A549 treated with CORT108297 at 1 μM for 4 hours (cell line): ENCODE data around the gene CPSF4. TPM values are rescaled to one million over a fixed set of nuclear protein-coding genes. Genes with fewer than 3 reads are reported as not detected.

Experiments used
- total RNA-seq: library from RNA; stranded (reverse); fragments of 200-300 nt; extraction: Qiagen RNA extraction; gene quantifications from 5 replicates; pipeline ENCODE4 v1.2.3, GENCODE V29; 2022

Gene CPSF4
- 30.1 to 48.5 TPM (median 44.6 TPM) in 5 replicates for total RNA-seq

GRCh38 chr7:99438573-99439480 lies at the start of gene CPSF4, which contains the start of gene PTCD1:
CPSF4 (plus strand) TSS chr7:99438943; CDS start chr7:99439083, 140 bp downstream.
PTCD1 (minus strand) TSS chr7:99438798; CDS start chr7:99435242, 3,556 bp downstream.

GRCh38 chr7:99408379-99409191 lies 30.2 kb upstream of the CPSF4 start, which contains the start of the genes BUD31 and PDAP1:
BUD31 (plus strand) TSS chr7:99408969; CDS start chr7:99411093, 2,124 bp downstream.
PDAP1 (minus strand) TSS chr7:99408597; CDS start chr7:99408548, 49 bp downstream.

DNA sequence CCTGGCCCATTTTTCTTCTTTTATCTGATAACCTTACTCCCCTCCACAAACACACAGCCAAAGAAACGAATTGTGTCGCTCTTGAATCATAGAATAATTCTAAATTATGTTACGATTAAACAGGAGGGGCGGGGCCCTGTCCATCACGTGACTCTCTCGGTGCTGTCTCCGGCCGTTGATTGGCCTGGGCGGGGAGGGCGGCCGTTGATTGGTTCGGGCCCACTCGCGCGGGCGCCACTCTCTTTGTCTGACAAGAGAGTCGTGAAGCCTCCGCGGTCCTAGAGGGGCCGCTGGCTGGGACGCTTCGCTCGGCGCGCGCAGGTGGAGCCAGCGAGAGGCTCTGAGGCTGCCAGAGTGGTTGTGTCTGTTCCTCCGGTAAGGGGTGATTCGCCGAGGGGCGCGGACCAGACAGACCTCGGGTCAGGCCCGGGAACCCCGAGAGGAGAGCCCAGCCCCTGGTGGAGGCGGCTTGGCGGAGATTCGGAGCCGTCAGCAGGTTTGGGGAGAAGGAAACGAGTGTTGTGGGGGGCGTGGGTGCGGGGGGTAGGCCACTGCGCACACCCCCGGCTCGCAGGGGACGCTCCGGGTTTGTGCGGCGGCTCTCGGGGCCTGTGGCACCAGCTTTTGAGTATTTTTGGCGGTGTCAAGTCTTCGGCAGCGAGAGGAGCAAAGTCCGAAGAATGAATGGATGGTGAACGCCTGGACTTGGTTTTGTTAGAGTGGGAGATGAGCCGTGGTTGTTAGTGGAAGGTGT lies 34.0 kb downstream of the CPSF4 start, which contains the start of gene ZNF789:
ZNF789 (plus strand) TSS at position 330 of the 754 bp plus-strand sequence. CDS start 3,567 bp downstream, outside the sequence.

DNA sequence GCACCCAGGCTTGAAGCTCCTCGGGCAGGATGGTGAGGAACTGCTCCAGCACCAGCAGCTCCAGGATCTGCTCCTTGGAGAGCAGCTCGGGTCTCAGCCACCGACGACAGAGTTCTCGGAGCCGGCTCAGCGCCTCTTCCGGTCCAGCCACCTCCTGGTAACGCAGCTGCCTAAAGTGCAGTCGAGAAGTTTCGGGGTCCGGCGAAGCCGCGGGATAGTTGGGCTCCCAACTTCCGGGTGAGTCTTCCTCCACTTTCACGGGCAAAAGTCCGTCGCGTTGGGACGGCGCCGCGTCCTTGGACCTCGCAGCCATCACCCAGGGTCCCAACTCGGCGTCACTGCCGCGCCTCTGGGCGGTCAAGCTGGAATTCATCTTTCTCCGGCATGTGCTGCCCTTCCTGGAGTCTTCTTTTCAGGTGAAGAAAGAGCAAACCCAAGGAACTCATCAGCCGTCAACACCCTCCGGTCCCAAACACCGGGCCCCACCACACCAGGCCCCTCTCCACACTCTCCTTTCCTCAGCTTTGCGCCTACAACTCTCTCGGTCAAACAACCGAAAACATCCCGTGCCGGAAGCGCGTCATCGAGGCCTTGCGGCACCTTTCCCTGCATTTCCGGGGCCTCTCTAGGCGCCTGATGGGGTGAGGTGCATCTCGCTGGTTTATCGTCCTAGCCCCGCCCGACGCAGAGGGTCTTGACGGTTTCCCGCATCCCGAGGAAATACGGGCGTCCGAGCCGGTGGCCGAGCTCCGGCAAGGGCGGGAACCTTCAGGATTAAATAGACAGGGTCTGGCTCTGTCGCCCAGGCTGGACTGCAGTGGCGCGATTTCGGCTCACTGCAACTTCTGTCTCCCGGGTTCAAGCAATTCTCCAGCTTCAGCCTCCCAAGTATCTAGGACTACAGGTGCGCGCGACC lies 61.2 kb downstream of the CPSF4 start, which contains the start of gene ZNF394:
ZNF394 (minus strand) TSS at position 561 of the 916 bp plus-strand sequence; CDS start at position 373, 188 bp downstream.

GRCh38 chr7:99504603-99505323 lies 66.0 kb downstream of the CPSF4 start, which contains the start of gene ZKSCAN5:
ZKSCAN5 (plus strand) TSS chr7:99504662; CDS start chr7:99506045, 1,383 bp downstream.

Other genes starting within 250 kb of the CPSF4 start
- gene KPNA7, start 230.8 kb upstream of the CPSF4 start, total RNA-seq = 1.1 to 1.5 TPM (median 1.2 TPM) in 5 replicates
- 0.46 to 0.65 TPM (median 0.58 TPM) in 5 replicates for gene MYH16, start 166.1 kb upstream of the CPSF4 start, total RNA-seq
- gene ARPC1A, start 113.0 kb upstream of the CPSF4 start, total RNA-seq = 125 to 147 TPM (median 132 TPM) in 5 replicates
- gene ARPC1B, start 64.2 kb upstream of the CPSF4 start, total RNA-seq = 287 to 301 TPM (median 297 TPM) in 5 replicates
- 167 to 202 TPM (median 181 TPM) in 5 replicates for gene PDAP1, start 30.3 kb upstream of the CPSF4 start, total RNA-seq
- 134 to 158 TPM (median 145 TPM) in 5 replicates for gene BUD31, start 30.0 kb upstream of the CPSF4 start, total RNA-seq
- gene PTCD1, start 145 bp upstream of the CPSF4 start, total RNA-seq = 5.9 to 7.9 TPM (median 6.5 TPM) in 5 replicates
- gene ATP5MF, start 27.2 kb downstream of the CPSF4 start, total RNA-seq = 872 to 1,418 TPM (median 915 TPM) in 5 replicates
- gene ZNF789, start 33.9 kb downstream of the CPSF4 start, total RNA-seq = 7.3 to 10.1 TPM (median 8.4 TPM) in 5 replicates
- gene ZNF394, start 61.3 kb downstream of the CPSF4 start, total RNA-seq = 16.9 to 19.4 TPM (median 18.1 TPM) in 5 replicates
- gene ZKSCAN5, start 65.7 kb downstream of the CPSF4 start, total RNA-seq = 7.8 to 9.9 TPM (median 9.5 TPM) in 5 replicates
- gene FAM200A, start 113.2 kb downstream of the CPSF4 start, total RNA-seq = 5.8 to 6.6 TPM (median 6.3 TPM) in 5 replicates
- gene ZNF655, start 119.7 kb downstream of the CPSF4 start, total RNA-seq = 56.3 to 60.1 TPM (median 57.7 TPM) in 5 replicates
- gene TMEM225B, start 159.3 kb downstream of the CPSF4 start, total RNA-seq = 0.78 to 1.5 TPM (median 1.3 TPM) in 5 replicates
- 7.8 to 9.4 TPM (median 8.7 TPM) in 5 replicates for gene ZSCAN25, start 178.0 kb downstream of the CPSF4 start, total RNA-seq
- 1.3 to 2.5 TPM (median 1.9 TPM) in 5 replicates for gene CYP3A5, start 241.1 kb downstream of the CPSF4 start, total RNA-seq